Skin of body (tissue), 2 donors: ENCODE results near the gene TTK. TPM values are rescaled to one million over a fixed set of nuclear protein-coding genes. Genes with fewer than 3 reads are reported as not detected.
A peak's percentile ranks its signal among the peaks of the same experiment; 100 is the strongest.

Source experiments
- DNase-seq: peaks from one replicate; lab custom pipeline; 2025; lab: John Stamatoyannopoulos, UW
- total RNA-seq: library from RNA; depleted of rRNA; stranded (reverse); fragments of >200 nt; gene quantifications from one replicate; pipeline ENCODE4 v1.2.3, GENCODE V29; 2014

Gene TTK
- total RNA-seq = 12.0 TPM

DNA sequence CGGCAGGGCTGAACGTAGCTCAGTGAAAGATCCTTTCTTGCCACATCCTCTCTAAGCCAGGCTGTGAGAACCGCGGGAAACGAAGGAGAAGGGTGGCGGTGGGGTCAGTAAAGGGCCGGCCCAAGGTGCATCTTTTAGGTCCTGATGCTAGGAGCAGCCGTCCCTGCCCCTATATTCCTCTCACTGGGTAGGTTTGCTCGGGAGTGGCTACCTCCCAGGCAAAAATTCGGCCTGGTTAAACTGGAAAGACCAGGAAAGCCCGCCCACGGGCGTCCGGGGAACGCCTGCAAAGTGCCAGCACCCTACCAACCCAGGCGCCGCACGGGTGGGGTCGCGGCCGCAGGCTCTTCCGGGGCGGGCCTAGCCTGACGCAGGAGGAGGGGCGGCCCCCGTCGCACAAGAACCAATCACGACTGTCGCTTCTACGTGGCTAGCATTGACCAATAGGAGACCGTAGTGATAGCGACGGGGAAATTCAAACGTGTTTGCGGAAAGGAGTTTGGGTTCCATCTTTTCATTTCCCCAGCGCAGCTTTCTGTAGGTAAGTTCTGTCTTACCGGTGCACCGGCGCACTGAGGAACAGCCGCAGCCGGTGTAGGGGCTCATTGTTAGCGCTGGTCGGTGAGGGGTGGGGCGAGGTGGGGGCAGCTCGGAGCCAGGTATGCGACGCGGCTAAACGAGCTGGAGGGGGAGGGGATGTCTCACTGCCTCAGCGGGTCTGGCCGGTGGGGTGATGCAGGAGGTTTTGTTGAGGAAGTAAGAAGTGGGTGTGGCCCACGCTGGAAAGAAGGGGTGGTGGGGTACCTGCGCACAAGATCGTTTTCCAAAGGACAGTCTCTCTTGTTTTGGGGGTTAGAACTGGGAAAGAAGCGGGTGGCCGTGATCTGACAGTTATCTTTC is at the start of gene TTK:
Gene TTK (plus strand): TSS at position 477 of the 900 bp plus-strand sequence. CDS start 1,195 bp downstream, outside the sequence.
- DNase-seq = peak; percentile 93

DNA sequence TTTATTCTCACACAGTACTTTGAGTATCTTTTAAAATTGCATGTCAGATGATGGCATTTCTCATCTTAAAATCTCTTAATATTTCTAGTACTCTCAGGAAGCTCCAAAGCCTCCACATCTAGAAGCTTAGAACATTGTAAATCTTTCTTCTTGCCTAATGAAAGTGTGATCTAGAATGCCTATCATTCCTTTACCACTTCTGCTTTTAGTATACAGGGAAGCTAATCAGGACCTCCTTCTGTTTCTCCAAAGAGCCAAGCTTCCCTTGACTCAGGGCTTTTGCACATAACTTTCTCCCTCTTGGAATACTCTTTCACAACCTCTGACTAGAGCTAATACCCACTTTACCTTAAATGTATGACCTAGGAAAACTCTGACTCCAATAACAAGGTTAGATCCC is 49.6 kb upstream of the TTK start:
- DNase-seq = no peak

- DNase-seq = no peak
Measured at GRCh38 chr6:79964607-79965081, 39.8 kb upstream of the TTK start.

- DNase-seq = no peak
Measured at GRCh38 chr6:79967178-79967577, 37.3 kb upstream of the TTK start.

- DNase-seq = no peak
Measured at GRCh38 chr6:79969784-79970183, 34.7 kb upstream of the TTK start.

DNA sequence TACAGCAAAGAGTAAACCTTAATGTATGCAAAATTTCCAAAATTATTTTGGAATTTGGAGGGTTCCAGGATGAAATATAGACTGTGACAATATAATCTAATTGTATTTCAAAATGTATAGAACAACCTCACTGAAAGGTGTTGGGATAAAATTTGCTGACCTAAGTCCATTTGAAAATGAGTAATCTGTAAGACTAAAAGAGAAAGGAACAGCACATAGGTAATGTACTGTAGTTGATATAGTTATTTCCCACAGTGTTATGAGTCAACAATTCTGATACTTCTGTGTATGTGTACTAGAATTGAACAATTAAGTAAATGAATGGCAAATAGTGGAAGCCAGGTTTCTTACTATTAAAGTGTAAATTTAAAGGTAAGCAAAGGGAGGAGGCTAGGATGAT is 33.3 kb upstream of the TTK start:
- DNase-seq = no peak

DNA sequence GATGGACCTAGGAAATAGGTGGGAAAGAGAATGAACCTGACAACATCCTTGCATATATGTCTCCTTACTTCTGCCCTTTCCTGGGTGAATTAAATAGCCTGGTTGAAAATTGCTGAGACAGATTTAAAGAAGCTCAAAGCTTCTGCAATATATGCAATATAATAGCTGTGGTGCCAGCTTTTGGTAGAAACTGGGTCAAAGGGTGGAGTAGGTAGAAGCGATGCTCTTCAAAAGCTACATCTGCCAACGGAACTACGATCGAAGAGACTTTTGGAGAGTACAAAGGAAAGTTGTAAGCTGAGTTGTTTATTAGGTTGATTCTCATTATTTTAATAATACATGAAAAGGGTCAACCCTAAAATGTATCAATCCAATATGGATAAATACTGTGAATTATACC is 22.8 kb upstream of the TTK start:
- no peak for DNase-seq

GRCh38 chr6:79984261-79984660 is 20.2 kb upstream of the TTK start:
- DNase-seq = no peak

GRCh38 chr6:79985128-79985527 is 19.3 kb upstream of the TTK start:
- no peak for DNase-seq

DNA sequence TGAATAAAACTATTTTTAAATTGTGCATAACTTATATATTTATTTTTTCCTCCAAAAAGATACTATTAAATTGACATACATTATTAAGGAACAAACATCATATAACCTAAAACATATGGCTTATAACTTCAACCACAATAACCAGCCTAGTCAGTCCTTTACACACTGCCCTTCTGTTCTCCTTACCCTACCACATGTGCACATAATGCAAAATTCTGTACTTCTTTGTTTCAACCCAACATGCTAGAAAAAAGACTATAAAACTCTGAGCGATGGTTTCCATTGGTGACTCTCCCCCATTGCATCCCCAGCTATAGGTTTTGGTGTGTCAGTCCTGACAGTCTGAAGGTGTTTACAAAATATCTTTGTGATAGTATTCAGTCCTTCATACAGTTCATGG is 14.8 kb upstream of the TTK start:
- no peak for DNase-seq

- no peak for DNase-seq
Measured at GRCh38 chr6:79993012-79993910, 11.2 kb upstream of the TTK start.

GRCh38 chr6:79993911-79994309 is 10.5 kb upstream of the TTK start:
- DNase-seq = no peak

DNA sequence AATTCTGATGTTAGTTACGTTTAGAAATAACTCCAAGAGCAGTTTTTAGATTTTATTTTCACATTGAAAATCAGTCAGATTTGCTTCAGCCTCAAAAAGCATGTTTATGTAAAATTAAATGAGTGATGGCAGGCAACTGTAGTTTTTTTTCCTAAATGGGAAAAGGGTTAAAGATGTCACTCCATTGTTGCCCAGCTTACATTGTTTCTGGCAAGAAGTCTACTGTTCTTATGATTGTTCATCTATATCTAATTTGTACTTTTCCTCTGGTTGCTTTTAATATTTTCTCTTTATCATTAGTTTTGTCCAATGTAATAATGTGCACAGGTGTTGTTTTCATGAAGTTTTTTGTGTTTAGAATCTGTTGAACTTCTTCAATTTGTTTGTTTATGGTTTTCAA is 6.7 kb upstream of the TTK start:
- DNase-seq = no peak

DNA sequence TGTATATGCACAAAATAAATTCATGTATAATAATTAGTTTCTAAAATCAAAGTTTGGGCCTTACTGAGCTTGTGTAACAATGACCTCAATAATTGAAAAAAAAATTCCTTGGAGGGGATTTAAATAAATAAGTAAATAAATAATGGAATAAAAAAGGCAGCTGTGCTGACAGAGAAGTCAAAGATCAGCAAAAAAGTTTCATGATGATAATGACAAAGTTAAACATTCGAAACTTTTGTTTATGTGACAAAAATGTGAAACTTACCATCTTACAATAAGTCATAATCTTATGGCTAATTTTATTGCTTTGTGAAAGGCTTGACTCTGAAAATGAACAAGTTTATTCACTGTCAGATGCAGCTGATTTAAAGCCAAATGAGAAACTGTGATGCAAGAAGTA is 3.1 kb upstream of the TTK start:
- no peak for DNase-seq

GRCh38 chr6:80003826-80004172 is 650 bp upstream of the TTK start:
- DNase-seq = peak; percentile 61

DNA sequence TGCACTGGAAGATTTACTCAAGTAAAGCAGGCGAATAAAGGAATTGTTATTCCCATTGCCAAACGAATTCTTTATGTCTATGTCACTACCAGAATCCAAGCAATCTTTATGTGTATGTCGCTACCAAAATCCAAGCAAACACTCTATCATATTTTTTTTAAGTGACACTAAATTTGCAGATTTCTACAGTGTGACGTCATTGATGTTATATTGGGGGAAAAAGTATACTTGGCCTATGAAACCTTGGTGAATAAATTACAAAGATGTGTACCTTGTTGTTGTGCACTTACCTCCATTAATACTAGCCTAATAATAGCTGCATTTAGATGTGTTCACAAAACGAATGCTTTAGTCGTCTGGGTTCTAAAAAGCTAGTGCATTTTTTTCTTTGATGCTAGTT is 957 bp downstream of the TTK start:
- DNase-seq = no peak

DNA sequence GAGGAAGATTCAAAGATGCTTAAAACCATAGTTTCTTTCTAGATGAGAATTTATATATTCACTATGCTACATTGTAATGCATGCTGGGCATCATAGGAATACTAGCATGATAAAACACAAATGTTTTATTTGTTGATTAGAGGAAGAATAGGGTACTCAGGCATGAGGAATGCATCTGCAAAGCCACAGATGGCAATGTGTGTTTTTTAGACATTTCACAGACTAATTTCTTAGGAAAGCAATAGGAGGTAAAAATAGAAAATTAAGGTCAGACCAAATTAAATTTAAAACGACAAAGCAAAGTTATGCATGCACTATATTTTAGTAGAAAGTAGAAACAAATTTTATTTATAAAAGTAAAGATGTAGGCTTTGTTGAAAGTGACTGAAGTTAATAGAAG is 2.1 kb downstream of the TTK start:
- DNase-seq = no peak

- no peak for DNase-seq
Measured at GRCh38 chr6:80009531-80009930, 5.1 kb downstream of the TTK start.

DNA sequence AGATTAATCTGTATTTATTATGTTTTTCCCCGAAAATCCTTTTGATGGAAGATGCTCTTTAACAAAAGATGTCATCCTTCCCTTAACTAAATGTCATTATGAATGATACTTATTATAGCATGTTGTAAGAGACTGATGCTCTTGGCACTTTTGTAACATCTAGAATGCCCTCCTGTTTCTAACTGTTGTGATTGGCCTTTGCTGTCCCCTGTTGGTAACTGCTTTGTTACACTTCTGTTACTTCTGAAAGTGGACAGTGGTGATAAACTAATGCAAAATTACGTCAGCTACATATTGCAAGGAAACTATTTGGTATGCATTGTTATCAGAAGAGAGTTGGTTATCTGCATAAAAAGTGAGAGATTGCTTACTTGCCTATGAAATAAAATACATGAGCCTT is 5.8 kb downstream of the TTK start:
- DNase-seq = no peak

GRCh38 chr6:80015839-80016435 is 11.5 kb downstream of the TTK start:
- DNase-seq = no peak

DNA sequence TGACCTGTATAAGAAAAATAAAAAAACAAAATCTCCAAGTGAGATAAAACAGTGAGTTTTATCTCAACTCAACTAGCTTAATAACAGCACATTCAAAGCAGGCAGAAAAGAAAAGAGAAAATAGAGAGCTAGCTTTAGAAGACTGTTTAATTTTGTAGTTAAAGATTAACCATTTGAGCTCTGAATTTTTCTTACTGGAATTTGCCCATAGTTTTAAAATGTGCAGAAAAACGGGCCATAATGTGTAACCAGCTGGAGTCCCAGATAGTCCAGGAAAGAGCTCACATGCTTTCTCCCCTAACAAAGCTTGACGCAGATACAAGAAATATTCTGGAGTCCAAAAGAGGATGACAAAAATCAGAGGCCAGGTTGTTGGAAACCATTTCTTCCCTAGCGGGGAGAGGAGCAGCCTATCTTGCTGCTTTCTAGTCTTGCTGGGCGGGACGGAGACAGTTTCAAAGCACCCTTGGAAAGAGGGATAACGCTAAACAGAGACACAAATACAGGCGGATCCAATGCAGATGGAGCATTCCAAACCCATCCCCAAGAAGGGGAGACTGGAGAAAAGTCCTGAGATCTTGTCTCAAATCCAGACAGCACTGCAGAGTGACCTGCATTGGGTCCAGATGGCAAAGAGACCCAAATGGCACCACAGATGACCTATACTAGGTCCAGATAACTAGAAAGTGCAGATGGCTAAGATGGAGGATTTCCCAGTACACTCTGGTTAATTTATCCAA is 16.1 kb downstream of the TTK start:
- DNase-seq = no peak
